VCaP (cell line): ENCODE measurements around the gene ZNF280B.

Experiments used
- H3K27ac ChIP-seq: fragments of 450-650 bp; 2 replicates; pipeline ENCODE4 v1.5.1; 2017
- CTCF ChIP-seq: fragments of 450-650 bp; conservative IDR thresholded peaks from 2 replicates; pipeline ENCODE4 v1.5.1; 2017; ENCODE audit warnings: mild to moderate bottlenecking, moderate library complexity

ZNF280B gene

GRCh38 chr22:22553141-22553540 lies 44.6 kb upstream of the ZNF280B start:
- no peak for TF ChIP-seq CTCF
- H3K27ac ChIP-seq = no peak overlapping the region

GRCh38 chr22:22552630-22553029 lies 44.1 kb upstream of the ZNF280B start:
- no peak for TF ChIP-seq CTCF
- no peak overlapping the region for H3K27ac ChIP-seq

- no peak overlapping the region for H3K27ac ChIP-seq
- TF ChIP-seq CTCF = no peak
These were observed 42.4 kb upstream of the ZNF280B start for GRCh38 chr22:22550789-22551434.

- no peak overlapping the region for H3K27ac ChIP-seq
- TF ChIP-seq CTCF = no peak
These were observed 40.4 kb upstream of the ZNF280B start for GRCh38 chr22:22548910-22549309.

GRCh38 chr22:22548317-22548716 lies 39.8 kb upstream of the ZNF280B start:
- H3K27ac ChIP-seq = no peak overlapping the region
- no peak for TF ChIP-seq CTCF

- H3K27ac ChIP-seq = no peak overlapping the region
- no peak for TF ChIP-seq CTCF
These were observed 39.3 kb upstream of the ZNF280B start for GRCh38 chr22:22547692-22548300.

- TF ChIP-seq CTCF = no peak
- H3K27ac ChIP-seq = no peak overlapping the region
These were observed 38.7 kb upstream of the ZNF280B start for GRCh38 chr22:22547226-22547625.
